K562 (cell line): ENCODE results near the gene MYPN. TPM values are rescaled to one million over a fixed set of nuclear protein-coding genes. Genes with fewer than 3 reads are reported as not detected.

ENCODE experiments used
- MAFG ChIP-seq: fragments of 450-650 bp; conservative IDR thresholded peaks from 2 replicates; pipeline ENCODE4 v1.6.1; 2016; ENCODE audit warnings: missing genetic modification characterization, missing compliant biosample characterization
- NFIC ChIP-seq: fragments of 450-650 bp; IDR thresholded peaks from 2 replicates; pipeline ENCODE4 v1.6.1; 2017; ENCODE audit warnings: mild to moderate bottlenecking, inconsistent platforms
- RBBP5 ChIP-seq: fragments of 200-600 bp; sonication (generic); IDR thresholded peaks from 2 replicates; pipeline ENCODE4 v1.6.1; 2012; ENCODE audit warnings: borderline replicate concordance, mild to moderate bottlenecking, low read length, control low read depth, inconsistent platforms; ENCODE audit not compliant: insufficient read depth, poor library complexity, severe bottlenecking
- SIRT6 ChIP-seq: IDR thresholded peaks from one replicate; pipeline ENCODE4 v1.6.1; 2012; ENCODE audit warnings: low read depth, mild to moderate bottlenecking, control low read depth, inconsistent platforms, low read length, moderate library complexity
- TARDBP ChIP-seq: fragments of 450-650 bp; IDR thresholded peaks from 2 replicates; pipeline ENCODE4 v1.6.1; 2016
- ZBTB8A ChIP-seq: fragments of 450-650 bp; IDR thresholded peaks from 2 replicates; pipeline ENCODE4 v1.6.1; 2018; ENCODE audit warnings: mild to moderate bottlenecking, moderate library complexity; ENCODE audit not compliant: partially characterized antibody
- ZNF764 ChIP-seq: fragments of 250-450 bp; sonication (Bioruptor Pico); IDR thresholded peaks from 2 replicates; pipeline ENCODE4 v1.4.0; 2020; ENCODE audit warnings: low read depth, mild to moderate bottlenecking, moderate library complexity
- ZNF785 ChIP-seq: fragments of 250-450 bp; sonication (Bioruptor Pico); IDR thresholded peaks from 2 replicates; pipeline ENCODE4 v1.4.0; 2020; ENCODE audit warnings: mild to moderate bottlenecking
- polyA plus RNA-seq, 8 experiments: library from polyadenylated mRNA; depleted of rRNA in 4 of 8; stranded (reverse) in 5 of 8; unstranded in 3 of 8; fragments of >200 nt; fragmentation: Nextera tagmentation in 2 of 8; fragmentation: Illumina TruSeq in 1 of 8; extraction: Ambion mirVana in 2 of 8; extraction: Trizol in 1 of 8; gene quantifications; 2 replicates each; pipeline versions ENCODE4 v1.2.1 to v1.2.3, GENCODE V29; 2011 to 2014; ENCODE audit warnings: inconsistent platforms in 1 of 8, missing spikeins in 1 of 8
- total RNA-seq, 7 experiments: library from RNA; depleted of rRNA in 6 of 7; stranded (reverse); fragments of >200 nt in 6 of 7; fragmentation: Illumina TruSeq in 2 of 7; extraction: Trizol in 2 of 7; gene quantifications; 2 replicates each; pipeline versions ENCODE4 v1.2.1 to v1.2.3, GENCODE V29; 2011 to 2021; ENCODE audit warnings: low replicate concordance in 1 of 7
- TF ChIP-seq, protein P1 (sequence below): fragments of 200-800 bp; sonication (Bioruptor generic); IDR thresholded peaks from 2 replicates; pipeline ENCODE4 v1.6.1; 2017; ENCODE audit warnings: missing genetic modification characterization, missing compliant biosample characterization
- TF ChIP-seq, protein P2 (sequence below): sonication (generic); formaldehyde crosslinking; IDR thresholded peaks from 2 replicates; pipeline ENCODE4 v1.8.0; 2022; ENCODE audit warnings: missing genetic modification reagents, mild to moderate bottlenecking, borderline replicate concordance

MYPN gene
- total and polyA plus RNA-seq, 9 of the 15 experiments (the other 6 are each of a cell fraction or from before 2014, with no cell fraction given): not detected

DNA sequence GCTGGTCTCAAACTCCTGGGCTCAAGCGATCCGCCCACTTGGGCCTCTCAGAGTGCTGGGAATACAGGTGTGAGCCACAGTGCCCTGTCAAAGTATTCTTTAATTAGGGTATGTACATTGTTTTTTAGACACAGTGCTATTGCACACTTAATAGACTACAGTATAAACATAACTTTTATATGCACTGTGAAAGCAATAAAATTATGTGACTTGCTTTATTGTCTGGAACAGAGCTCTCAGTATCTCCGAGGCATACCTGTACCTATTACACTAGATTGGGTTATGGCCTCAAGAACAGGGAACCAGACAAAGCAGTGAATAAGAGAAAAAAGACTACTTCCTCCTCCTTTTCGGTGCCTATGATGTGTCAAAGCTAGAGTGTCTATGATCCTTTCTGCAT is 109.5 kb downstream of the MYPN start (continued):
- TF ChIP-seq, protein P1, sequence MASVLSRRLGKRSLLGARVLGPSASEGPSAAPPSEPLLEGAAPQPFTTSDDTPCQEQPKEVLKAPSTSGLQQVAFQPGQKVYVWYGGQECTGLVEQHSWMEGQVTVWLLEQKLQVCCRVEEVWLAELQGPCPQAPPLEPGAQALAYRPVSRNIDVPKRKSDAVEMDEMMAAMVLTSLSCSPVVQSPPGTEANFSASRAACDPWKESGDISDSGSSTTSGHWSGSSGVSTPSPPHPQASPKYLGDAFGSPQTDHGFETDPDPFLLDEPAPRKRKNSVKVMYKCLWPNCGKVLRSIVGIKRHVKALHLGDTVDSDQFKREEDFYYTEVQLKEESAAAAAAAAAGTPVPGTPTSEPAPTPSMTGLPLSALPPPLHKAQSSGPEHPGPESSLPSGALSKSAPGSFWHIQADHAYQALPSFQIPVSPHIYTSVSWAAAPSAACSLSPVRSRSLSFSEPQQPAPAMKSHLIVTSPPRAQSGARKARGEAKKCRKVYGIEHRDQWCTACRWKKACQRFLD: no peak
- TF ChIP-seq SIRT6: no peak
- TF ChIP-seq, protein P2, sequence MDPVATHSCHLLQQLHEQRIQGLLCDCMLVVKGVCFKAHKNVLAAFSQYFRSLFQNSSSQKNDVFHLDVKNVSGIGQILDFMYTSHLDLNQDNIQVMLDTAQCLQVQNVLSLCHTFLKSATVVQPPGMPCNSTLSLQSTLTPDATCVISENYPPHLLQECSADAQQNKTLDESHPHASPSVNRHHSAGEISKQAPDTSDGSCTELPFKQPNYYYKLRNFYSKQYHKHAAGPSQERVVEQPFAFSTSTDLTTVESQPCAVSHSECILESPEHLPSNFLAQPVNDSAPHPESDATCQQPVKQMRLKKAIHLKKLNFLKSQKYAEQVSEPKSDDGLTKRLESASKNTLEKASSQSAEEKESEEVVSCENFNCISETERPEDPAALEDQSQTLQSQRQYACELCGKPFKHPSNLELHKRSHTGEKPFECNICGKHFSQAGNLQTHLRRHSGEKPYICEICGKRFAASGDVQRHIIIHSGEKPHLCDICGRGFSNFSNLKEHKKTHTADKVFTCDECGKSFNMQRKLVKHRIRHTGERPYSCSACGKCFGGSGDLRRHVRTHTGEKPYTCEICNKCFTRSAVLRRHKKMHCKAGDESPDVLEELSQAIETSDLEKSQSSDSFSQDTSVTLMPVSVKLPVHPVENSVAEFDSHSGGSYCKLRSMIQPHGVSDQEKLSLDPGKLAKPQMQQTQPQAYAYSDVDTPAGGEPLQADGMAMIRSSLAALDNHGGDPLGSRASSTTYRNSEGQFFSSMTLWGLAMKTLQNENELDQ (CRISPR knock-in tag): no peak
- TF ChIP-seq TARDBP: no peak
- TF ChIP-seq ZNF764: no peak
- no peak for TF ChIP-seq MAFG (tag)
- no peak for TF ChIP-seq ZBTB8A
- no peak for TF ChIP-seq RBBP5
- no peak for TF ChIP-seq ZNF785 (CRISPR knock-in tag)
- no peak for TF ChIP-seq NFIC
